ENCODE data around the gene MSGN1. TPM values are rescaled to one million over a fixed set of nuclear protein-coding genes. Genes with fewer than 3 reads are reported as not detected.
A peak's percentile ranks its signal among the peaks of the same experiment; 100 is the strongest.

MSGN1 gene
- total and polyA plus RNA-seq, 2 of the 4 experiments (the other 2 are of a cell fraction), result not detected

- Histone ChIP-seq H3K4ac (ENCODE audit: low read depth, low read length) (no peak overlapping the region), H3K79me1 (ENCODE audit: low read depth in 1 of 2, low read length in 2 of 2) (no peaks in the 10 kb centered on the region), H3K23ac (ENCODE audit: low read depth, low read length) (no peak overlapping the region), H3K36me3 (ENCODE audit: control insufficient read depth, insufficient read depth, low read length) (no peaks in the 10 kb centered on the region), H3K27ac (ENCODE audit: insufficient read depth, low read length) (no peak overlapping the region), H2BK120ac (ENCODE audit: low read depth, low read length) (no peak overlapping the region), H2BK5ac (ENCODE audit: low read depth, low read length, poor library complexity, severe bottlenecking) (no peak overlapping the region), H3K4me3 (ENCODE audit: insufficient read depth, low read depth, low read length) (no peak overlapping the region), H3K4me1 (ENCODE audit: control insufficient read depth, insufficient read depth, low read length) (peaks cover 6% of the 10 kb centered on the region), H3K9me1 (ENCODE audit: insufficient read depth, low read length) (peaks cover 7% of the 10 kb centered on the region), H3K27me3 (ENCODE audit: control insufficient read depth, insufficient read depth, low read length) (peaks cover 9% of the 10 kb centered on the region), H3K18ac (ENCODE audit: low read depth, low read length) (no peak overlapping the region), H4K5ac (ENCODE audit: low read depth, low read length) (no peak overlapping the region), H4K91ac (ENCODE audit: insufficient read depth, low read depth, low read length) (no peak overlapping the region), H3K56ac (ENCODE audit: extremely low read depth, insufficient read depth, low read length) (no peak overlapping the region), H2AK9ac (replicated peaks; ENCODE audit: low read depth, low read length, poor library complexity) (no peak overlapping the region), H2AFZ (replicated peaks; ENCODE audit: low read length, poor library complexity) (no peak overlapping the region), H3K9ac (ENCODE audit: low read depth, low read length) (no peak overlapping the region), H2AK5ac (ENCODE audit: low read depth, low read length) (no peak overlapping the region), H2BK20ac (ENCODE audit: low read depth, low read length) (no peak overlapping the region), H2BK15ac (ENCODE audit: low read depth, low read length) (no peak overlapping the region), H3K4me2 (ENCODE audit: low read depth, low read length) (no peak overlapping the region; the same call in 1 of the 2 replicates), H3K14ac (replicated peaks; ENCODE audit: low read depth, low read length) (no peak overlapping the region), H4K8ac (ENCODE audit: low read depth in 2 of 2, low read length in 2 of 2) (no peak overlapping the region), H3K9me3 (ENCODE audit: control insufficient read depth, insufficient read depth, low read length) (no peaks in the 10 kb centered on the region), H4K20me1 (ENCODE audit: insufficient read depth, low read length) (no peaks in the 10 kb centered on the region)
- in situ Hi-C loops (cut with MboI; ENCODE audit: low sequenced_read_pairs), result no loop called here
- DNase-seq (peak; percentile 44), ATAC-seq (ENCODE audit: low read depth) (peak; percentile 72)
- WGBS, 2 experiments (ENCODE audit: extremely low coverage in 2 of 2, insufficient read length in 1 of 2), result 100% methylated on average over 1 of the region's 6 CpGs; no CpG with 5 or more reads in 1 of the 2 experiments
- ChIA-PET POLR2A (ENCODE audit: unreplicated experiment) (no interaction called here), CTCF (interaction anchor here (0.9 to 1.6 kb wide), 2 partner anchors 10 to 22 kb away, joined by 3 to 4 read pairs; no protein-coding TSS in a partner anchor)
- dilution Hi-C loops (cut with HindIII; ENCODE audit: low sequenced_read_pairs, unreplicated experiment), result no loop called here
- no peak for TF ChIP-seq SMC3 (IDR thresholded peaks at IDR 0.05; ENCODE audit: low read depth, low read length)
- TF ChIP-seq RFX5 (IDR thresholded peaks at IDR 0.05; ENCODE audit: low read depth, low read length), result no peak
- TF ChIP-seq POLR2A (IDR thresholded peaks at IDR 0.05; ENCODE audit: low read depth, low read length), result no peak
- no peak for TF ChIP-seq USF2 (IDR thresholded peaks at IDR 0.05; ENCODE audit: low read depth, low read length)
- no peak for TF ChIP-seq MAFK (IDR thresholded peaks at IDR 0.05; ENCODE audit: low read depth, low read length)
- no peak for TF ChIP-seq BHLHE40 (IDR thresholded peaks at IDR 0.05; ENCODE audit: low read depth, low read length)
- TF ChIP-seq MAZ (IDR thresholded peaks at IDR 0.05; ENCODE audit: borderline replicate concordance, low read depth, low read length), result no peak
- no peak for TF ChIP-seq CEBPB (IDR thresholded peaks at IDR 0.05; ENCODE audit: low read depth, low read length)
- TF ChIP-seq RAD21 (IDR thresholded peaks at IDR 0.05; ENCODE audit: low read length), result no peak
- intact Hi-C loops (cut with micrococcal nuclease), result no loop called here
- no TSS peak for BruUV-seq (replicated peaks)
Measured at GRCh38 chr2:17793803-17794354, 22.4 kb upstream of the MSGN1 start.
